HS-5 (cell line): ENCODE results near the gene MED12L.
"Not testable (repeated sequence)": the region's sequence is repeated elsewhere in the genome, so short reads cannot be mapped to it uniquely, and the experiment has no call there.

Experiments
- DNase-seq: peaks from one replicate; pipeline ENCODE4 v3.0.0-alpha.2; 2012; ENCODE audit warnings: low read depth

The MED12L gene

DNA sequence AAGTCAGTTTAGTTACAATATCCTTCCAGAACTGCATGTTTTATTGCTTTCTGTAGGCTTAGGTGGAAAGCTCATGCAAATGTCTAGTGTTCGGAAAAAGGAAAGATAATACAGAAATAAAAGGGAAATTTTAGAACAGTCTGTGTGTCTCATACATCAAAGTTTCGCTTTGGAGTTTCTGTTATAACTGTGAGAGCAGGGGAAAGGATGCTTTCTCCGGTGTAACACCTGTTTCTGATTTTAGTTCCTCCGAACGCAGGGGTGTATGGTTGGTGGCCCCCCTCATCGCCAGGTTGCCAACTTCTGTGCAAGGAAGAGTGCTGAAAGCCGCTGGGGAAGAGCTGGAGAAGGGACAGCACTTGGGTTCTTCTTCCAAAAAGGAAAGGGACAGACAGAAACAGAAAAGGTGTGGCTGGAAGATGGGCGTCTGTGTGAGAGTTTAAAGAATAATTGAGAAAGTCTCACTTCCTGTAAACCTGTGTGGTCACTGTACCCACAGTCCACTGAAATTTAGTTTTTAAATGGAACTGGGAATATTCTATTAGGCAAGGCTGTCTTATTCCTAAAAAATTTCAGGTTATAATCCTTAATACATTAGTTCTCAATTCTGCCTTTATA, 292.4 kb downstream of the MED12L start:
- no peak for DNase-seq

DNA sequence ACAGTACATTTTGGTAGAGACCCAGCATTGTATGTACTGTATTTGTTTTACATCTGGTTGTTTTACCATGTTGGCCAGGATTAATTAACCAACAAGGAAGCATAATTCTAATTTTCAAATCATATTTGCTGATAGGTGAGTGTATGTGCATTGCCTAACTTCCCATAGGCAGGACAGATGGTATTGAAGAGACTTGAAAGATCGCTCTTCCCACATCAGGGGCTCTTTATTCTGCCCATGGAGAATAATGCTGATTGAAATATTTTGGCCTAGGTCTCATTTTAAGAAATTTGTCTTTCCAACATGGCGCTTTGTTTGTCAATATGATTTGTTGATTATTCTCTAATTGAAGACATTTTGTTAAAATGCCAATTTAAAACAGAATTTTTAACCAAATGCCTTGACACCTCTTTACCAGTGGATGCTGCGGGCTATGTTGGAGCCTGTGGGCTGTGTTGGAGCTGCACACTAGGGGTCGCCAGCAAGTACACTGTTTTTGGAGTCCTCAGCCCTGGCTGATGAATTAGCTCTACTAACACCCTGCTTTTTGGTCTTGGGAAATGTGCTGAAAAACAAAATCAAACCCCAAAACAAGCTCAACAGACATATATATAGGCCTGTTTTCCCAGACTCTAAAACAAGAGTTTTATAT, 293.7 kb downstream of the MED12L start:
- no peak for DNase-seq

DNA sequence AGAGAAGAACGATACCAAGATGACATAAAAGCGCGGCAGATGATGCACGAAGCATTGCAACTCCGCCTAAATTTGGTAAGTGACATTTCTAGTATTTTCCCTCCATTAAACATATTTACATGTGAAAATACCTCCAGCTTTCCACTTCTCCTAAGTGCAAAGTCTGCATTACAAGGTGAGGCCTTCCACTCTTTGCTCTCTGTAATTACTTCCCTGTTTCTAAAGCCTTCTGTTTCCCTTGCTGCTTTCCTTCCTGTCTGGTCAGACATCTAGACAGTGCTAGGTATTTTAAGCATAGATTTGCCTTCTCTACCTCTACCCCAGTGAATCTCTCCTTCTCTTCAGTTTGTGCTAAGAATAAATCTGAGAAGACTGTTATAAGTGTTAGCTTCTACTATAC, 297.2 kb downstream of the MED12L start:
- no peak for DNase-seq

DNA sequence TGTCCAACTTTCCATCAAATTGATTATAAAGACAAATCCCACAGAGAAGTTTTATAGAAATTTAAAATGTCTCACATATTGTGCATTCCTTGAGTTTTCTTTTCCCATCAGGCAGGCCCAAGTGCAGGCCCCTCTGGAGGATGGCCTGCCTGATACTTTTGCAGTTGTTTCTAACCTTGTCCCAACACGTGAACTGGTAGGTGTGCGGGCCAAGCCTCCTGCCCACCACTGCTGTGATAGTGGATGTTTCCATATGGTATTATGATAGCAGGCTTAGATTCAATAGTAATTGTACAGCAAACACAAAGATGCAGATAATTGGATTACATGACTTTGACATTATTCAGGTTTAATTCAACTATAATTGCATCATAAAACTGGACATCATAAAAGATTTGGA, 297.6 kb downstream of the MED12L start:
- no peak for DNase-seq

DNA sequence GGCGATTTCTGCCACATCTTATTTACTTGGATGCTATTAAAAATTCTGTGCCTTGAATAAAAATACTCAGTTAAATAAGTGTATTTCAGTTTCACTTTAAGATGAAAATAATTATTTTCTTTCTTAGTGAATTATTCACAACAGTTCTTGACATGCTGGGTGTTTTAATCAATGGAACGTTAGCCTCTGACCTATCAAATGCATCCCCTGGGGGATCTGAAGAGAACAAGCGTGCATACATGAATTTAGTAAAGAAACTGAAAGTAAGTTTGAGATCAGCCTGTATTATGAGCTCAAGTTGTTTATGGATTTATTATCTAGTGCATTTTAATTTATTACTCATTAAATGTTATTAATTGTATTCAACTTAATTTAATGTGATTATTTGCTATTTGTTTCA, 298.5 kb downstream of the MED12L start:
- DNase-seq = no peak

DNA sequence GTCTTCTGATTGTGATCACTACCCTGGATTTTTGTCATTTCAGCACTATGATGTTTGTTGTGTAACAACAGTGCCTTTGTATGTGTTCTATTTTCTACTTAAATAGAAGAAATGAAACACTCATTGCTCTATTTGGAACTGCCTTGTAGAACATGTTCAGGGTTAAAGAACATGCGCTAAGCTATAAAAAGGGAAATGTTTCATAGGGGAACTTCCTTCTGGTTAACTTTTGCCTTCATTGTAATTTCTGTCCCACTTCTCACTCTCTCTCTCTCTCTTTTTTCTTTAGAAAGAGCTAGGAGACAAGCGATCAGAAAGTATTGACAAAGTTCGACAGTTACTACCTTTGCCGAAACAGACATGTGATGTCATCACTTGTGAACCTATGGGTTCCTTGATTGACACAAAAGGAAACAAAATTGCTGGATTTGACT, 299.3 kb downstream of the MED12L start, which contains the start of gene P2RY12:
P2RY12 (minus strand) TSS at position 13 of the 434 bp plus-strand sequence. CDS start 45,908 bp downstream, outside the sequence.
- DNase-seq = no peak

DNA sequence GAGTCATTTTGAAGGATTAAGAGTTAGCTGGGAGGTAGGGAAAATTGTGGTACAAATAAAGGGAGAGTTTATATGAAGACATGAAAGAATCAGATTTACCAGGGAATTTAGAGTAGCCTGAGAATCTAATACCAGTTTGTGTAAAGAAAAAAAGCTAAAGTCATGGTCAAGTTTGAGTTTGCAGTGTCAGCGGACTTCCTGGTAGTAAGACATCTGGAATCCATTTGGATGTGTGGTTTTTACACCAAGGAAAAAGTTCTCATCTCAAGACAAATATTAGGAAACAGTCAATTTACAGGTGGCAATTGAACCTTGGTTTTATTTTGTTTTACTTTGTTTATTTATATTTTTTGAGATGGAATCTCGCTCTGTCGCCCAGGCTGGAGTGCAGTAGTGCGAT, 300.6 kb downstream of the MED12L start:
- DNase-seq = no peak

DNA sequence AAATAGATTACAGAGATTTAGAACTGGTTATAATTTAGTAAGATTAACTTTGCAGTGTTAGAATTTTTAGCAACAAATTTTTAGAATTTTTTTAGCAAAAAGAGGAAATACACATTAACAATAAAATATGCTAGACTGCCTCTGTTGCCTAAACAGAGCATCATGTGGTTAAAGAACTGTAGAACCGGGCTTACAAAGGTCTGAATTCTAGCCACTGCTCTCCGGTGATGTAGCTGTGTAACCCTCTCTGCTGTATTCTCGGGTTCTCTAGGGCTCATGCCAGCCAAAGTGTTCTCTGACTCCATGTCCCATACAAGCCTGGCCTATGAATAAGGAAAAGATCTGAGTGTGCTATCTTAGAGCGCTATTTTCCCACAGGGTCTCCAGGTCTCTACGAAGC, 302.0 kb downstream of the MED12L start:
- no peak for DNase-seq

DNA sequence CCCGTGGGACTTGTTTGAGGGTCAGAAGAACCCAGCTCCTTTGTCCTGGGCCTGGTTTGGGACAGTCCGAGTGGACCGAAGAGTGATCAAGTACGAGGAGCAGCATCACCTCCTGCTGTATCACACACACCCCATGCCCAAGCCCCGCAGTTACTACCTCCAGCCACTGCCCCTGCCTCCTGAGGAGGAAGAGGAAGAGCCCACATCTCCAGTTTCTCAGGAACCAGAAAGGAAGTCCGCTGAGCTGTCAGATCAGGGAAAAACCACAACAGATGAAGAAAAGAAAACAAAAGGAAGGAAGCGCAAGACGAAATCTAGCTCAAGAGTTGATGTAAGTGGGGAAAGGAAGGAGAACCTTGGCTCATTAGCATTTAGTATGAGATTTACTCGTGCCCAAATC, 302.4 kb downstream of the MED12L start:
- no peak for DNase-seq

DNA sequence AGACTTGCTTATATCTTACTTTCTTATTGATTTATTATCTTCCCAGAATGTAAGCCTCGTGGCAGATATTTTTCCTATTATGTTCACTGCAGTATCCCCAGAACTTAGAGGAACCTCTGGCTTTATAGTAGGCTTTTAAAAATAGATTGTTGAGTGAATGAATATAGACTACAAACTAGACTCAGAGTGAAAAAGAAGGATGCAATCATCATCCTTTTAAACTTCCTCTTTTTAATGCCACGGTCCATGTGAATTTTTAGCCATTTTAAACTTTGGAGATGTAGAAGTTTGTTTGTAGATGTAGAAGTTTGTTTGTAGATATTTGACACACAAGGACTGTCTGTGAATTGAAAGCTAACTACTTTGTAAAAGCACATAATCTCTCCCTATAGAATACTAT, 306.3 kb downstream of the MED12L start:
- DNase-seq = no peak

DNA sequence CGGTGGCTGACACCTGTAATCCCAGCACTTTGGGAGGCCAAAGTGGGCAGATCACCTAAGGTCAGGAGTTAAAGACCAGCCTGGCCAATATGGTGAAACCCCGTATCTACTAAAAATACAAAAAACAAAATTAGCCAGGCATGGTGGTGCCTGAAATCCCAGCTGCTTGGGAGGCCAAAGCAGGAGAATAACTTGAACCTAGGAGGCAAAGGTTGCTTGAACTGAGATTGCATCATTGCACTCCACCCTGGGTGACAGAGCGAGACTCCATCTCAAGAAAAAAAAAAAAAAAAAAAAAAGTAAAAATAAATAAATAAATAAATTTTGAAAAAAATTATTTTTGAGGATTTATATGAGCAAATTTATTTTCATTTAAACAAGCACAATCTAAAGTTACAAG, 306.7 kb downstream of the MED12L start:
- not testable (repeated sequence) for DNase-seq

DNA sequence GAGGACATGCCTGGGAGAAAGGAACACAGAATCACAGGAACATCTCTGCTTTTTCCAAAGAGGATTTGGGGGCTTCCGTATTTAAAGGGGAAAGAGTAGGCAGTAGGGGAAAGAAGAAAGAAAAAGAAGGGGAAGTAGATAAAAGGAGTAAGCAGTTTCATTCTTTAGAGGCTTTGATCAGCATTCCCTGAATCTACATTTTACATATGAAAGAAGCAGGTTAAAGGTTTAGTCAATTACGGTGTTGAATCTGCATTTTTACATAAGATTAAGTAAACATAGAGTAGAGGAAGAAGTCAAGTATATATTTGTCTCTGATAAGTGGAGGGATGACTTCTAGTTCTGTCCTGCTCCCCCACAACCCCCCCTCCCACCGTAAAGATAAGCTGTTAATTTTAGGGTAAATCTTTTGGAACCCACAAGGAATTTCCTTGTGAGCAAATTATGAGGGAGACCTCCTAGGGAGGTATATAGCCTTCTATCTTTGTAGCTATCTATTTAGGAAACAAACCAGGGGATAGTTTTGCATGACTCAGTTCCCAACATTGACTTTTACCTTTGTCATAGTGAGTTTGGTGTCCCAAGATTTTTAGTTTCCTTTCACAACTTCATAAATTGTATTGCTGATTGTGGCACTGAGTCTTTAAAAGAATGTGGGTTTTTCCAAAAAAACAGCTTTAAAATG, 307.8 kb downstream of the MED12L start:
- DNase-seq = no peak

DNA sequence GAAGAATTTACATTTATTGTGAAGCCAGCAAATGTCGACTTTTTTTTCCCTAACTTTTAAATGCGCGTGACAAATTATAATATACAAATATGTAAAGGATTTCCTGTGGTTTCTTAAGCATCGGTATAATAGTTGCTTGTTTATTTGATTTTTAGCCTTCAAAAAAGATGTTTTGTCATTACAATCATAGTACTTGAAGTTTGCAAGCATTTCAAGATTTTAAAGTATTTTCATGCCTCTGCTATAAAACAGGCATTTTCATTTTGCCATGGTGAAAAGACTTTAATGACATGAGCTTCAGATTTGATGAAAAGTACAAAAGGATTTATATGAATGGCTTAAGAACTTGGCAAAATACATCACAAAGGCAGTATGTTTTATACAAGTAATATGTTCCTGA, 308.5 kb downstream of the MED12L start:
- no peak for DNase-seq

DNA sequence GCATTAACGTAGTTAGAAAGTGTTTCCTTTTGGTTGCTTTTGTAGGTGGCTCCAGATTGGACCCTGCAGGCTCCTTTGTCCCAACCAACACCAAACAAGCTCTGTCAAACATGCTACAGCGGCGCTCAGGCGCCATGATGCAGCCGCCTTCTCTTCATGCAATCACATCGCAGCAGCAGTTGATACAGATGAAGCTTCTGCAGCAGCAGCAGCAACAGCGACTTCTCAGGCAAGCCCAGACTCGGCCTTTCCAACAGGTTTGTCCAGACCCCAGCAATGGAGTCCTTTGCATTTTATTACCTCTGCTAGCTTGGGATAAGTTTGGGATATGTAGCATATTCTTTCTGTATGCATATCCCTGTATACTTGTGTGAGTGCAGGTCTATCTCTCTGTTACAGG, 309.1 kb downstream of the MED12L start:
- no peak for DNase-seq

DNA sequence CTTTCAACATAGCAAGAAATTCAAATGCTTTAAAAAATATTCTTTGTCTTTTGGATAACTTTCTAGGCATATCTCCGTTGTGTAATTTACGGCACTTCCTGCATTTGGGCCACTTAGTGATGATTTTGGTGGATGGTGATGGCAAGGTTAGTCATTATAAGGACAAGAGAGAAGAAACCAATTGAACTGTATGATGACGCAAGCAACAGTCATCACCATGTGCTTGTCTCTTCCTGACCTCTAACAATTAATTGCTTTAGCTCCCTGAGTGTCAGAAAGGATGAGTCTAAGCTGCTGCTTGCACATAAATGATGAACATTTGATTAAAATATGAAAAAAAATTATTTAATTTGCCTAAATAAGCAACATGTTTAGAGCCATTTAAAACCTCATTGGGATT, 310.3 kb downstream of the MED12L start:
- DNase-seq = peak; percentile 75

DNA sequence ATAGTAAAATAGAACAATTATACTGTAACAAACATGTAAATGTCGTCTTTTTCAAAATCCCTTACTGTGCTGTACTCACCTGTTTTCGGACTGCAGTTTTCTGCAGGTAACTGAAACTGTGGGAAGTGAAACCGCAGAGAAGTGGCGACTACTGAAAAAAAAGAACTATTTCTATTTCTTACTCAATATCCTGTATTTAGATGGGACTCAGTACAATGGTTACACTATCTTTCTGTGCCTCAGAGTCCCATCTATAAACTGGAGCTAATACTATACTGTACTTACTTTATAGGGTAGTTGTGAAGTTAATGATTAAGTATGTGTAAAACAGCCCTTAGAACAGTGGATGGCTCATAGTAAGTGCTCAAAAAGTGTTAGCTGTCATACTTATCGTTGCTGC, 313.4 kb downstream of the MED12L start:
- no peak for DNase-seq

DNA sequence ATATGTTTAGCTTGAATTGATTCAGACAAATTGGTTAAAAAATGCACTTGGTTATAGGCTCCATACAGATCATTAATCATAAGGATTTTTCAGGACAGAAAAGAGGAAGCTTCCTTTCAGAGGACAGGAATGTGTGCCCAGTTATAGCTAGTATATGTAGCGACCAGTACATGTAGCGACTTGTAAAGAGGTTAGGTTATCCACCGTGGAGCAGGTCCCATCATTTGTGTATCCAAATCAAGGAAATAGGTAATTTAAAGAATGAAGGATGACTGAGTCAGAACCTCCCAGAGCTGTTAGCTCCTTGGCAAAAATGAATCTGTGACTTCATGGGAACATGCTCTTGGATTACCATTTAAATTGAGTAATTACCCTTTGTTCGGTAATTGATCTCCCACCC, 314.9 kb downstream of the MED12L start:
- DNase-seq = no peak

DNA sequence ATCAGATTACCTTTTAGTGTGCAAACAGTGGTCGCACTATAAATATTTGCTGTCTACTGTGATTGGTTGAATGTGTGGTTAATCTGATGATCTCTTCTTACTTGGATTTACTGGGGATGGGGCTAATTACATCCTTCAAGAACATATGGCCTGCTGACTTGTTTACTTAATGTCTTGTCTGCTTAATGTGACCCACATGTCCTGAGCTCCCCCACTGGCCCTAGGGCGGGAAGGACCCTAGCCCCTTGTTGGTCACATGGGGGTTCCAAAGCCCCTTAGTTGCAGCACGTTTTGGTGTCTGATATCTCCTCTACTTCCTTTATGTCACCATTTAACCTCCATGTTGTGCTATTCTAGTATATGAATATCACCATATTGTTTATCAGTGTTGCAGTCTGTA, 316.9 kb downstream of the MED12L start:
- no peak for DNase-seq

DNA sequence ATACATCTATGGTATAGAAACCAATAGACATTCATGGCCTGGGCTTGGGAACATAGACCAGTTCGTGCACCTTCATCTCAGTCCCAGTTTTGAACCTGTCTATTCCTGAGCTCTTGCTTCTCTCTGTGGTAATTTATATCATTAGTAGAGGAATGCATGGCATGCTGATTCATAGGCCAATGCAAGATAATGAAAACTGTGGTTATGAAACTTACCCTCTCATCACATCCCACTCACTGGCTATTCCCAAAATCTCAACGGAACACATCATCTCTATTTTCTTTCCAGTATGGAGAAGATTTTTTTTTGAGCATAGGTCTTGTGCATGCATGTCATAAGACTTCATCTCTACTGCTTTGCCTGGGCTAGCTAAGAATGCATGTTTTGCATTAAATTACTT, 317.8 kb downstream of the MED12L start:
- DNase-seq = no peak

DNA sequence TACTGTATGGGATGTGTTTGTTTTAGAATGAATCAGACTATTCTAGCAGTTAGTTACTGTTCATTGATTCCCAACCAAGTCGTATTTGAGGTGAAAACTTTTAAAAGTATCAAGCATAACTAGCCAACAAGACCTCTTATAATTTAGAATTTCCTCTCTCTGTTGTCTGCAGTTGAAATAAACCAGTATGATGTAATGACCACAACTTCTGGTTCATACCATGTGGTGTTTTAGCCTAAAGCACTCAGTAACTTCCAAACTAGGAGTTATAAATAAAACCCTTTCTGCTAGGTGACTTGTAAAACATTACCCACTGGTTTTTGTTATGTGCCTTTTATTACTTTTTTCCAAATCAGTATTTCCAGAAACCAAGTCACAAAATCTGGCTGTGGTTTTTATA, 318.9 kb downstream of the MED12L start:
- DNase-seq = no peak

DNA sequence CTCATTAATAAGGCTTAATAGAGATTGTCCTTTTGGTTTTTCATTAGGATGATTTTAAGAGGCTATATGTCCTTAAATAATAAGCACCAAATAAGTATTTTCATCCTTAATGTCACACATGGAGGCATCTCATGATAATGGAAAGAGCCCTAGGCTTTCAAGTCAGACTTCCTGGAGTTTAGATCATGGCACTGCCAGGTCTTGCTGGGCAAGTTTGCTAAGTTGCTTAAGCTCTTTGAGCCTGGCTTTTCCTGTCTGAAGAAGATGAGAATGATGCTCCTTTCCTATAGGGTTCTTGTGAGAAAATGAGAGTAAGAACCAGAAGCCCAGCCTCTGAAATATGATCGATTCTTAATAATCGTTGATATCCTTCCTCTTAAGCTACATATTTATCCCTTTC, 322.5 kb downstream of the MED12L start:
- no peak for DNase-seq

DNA sequence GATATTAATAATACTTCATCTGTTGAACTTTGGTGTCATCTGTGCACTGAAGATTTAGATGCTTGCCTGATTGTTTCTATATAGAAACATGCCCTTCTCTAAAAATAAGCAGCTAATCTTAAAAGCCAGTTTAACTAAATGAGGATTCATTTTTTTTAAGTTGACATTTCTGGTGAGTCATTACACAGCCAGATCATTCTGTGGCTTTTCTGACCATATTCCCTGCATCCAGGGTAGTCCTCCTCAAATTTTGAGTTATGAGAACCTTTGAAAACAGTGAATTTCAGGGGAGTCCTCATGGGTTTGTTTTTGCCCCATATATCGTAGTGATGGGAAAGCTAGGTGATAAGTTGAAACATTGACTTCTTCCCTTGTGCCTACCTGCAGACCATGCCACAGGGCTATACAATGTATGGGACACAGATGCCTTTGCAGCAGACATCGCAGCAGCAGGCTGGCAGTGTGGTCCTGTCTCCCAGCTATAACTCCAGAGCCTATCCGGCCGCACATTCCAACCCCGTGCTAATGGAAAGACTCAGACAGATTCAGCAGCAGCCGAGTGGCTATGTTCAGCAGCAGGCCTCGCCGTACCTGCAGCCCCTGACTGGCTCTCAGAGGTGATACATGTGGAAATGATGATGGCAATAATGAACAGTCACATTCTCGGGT, 325.6 kb downstream of the MED12L start:
- no peak for DNase-seq

DNA sequence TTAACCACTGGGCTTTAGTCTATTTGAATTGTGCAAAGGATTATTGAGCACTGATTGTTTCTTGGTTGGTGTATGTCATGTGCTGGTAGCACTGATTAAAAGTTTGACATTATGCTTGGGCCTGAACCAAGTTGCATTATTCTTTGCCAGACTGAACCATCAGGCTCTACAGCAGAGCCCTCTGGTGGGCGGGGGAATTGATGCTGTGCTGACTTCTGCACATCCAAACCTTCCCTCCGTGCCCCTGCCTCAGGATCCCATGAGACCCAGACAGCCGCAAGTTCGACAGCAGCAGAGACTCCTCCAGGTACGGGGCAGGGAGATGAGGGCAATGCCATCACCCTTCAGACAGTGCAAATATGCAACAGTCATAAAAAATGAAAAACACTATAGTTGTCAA, 327.5 kb downstream of the MED12L start:
- DNase-seq = no peak
